Activated CD8-positive, alpha-beta memory T cell treated with anti-CD3 and anti-CD28 coated beads for 24 hours (primary cell): Measurements from ENCODE around the gene PPM1N.
A peak's percentile ranks its signal among the peaks of the same experiment; 100 is the strongest.
"Not testable (repeated sequence)": the region's sequence is repeated elsewhere in the genome, so short reads cannot be mapped to it uniquely, and the experiment has no call there.

Source experiments
- DNase-seq: peaks from one replicate; pipeline ENCODE4 v3.0.0-alpha.2; 2020

Gene PPM1N

DNA sequence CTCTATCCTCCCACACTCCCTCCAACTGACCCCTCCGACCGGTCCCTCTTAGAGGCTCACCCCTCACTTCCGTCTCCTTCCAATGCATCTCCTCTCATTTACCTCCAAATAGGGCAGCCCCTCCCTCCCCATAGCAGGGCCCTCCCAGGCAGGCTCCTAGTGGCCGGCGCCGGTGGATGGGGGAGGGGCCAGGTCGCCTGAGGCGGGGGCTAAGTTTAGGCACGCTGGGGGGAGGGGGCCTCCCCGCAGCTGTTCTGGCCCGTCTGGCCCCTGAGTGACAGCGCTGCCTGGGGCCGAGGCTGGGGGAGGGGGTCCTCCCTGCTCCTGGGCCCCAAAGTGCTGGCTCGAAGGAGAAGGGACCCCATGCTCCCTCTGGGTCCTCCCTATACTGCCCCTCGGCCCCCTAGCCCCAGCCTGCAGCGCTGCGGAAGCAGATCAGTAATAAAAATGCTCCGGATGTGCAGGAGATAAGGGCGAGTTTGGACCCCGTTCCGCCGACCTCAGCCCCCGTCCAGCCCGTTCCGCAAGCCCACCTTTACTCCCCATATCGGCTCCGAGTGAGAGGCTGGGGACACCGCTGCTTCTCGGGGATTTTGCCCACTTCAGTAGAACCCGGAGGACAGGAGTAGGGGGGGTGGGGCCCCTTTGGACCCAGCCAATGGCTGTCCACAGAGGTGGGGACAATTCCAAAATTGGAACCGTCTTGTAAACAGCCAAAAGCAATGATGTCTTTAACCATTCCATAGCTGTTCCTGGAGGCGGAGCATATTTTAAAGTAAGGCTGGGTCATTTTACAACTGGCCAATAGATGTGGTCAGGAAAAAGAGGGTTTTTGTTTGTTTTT lies 5.4 kb upstream of the PPM1N start:
- no peak for DNase-seq

DNA sequence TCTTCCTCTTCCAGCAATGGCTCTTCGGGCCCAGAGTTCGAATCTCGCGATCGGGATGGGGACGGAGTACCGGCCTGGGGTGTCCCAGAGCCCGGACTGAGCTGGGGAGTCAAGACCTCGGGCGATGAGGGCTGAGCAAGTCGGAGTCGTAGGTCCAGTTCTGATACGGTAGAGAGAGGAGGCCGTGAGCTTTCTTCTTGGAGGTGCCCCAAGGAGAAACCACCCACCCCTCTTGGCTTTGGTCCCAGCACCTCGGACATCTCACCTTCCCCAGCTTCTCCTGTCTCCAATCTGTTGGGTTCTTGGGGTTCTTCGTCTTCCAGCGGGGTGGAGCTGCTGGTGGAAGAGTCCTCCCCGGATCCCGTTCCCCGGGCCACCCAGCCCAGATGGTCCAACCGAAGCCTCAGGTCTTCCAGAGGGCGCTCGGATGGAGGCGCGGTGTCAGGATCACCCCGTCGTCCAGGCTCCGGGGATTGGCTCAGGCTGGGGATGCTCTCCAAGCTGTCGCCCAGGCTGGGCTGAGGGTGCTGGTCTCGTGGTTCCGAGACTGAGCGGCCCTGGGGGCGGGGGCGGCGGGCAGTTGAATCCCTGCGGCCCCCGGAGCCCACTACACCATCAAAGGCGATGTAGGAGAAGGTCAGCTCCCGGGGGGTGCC lies 3.9 kb upstream of the PPM1N start:
- DNase-seq, result no peak

DNA sequence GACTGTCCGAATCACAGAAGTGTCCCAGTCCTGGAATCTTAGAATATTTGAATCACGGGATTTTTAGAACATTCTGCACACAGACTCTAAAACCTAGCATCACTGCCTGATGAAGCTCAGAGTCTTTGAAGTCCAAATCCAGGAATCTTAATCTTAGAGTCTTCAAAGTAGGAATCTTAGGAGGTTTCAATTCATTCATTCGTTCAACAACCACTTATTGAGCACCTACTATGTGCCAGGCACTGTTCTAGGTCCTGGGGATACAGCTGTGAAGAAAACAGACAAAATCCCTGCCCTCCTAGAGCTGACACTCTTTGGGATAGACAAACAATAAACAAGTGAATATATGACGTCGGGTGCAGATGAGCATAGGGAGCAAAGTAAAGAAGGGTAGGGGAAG lies 3.1 kb upstream of the PPM1N start:
- no peak for DNase-seq

DNA sequence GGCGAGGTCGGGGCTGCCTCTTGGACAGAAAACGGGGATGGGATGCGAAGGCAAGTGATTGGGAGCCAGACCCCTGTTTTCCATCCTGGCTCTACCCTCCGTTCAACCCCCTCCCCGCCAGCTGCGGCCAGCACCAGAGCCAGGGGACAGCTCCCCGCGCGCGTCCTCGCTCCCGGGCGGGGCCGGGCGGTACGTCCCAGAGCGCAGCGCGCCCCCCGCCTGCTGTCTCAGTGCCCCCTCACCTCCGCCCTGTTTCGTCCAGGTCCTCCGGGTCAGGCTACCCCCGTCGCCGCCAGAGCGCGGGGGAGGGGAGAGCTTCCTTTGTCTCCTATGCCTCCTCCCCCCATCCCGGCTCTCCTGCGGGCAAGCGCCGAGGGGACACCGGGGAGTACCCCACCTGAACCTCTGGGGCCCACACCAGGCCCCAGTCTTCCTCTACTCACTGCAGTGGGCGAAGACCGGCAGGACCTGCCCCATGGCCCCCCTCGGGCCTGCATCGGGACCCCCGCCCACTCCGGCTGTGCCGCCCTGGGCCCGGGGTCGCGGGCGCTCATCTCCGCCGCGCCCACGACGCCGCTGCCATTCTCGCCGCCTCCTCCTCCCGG lies 1.8 kb upstream of the PPM1N start:
- peak; percentile 76 for DNase-seq

DNA sequence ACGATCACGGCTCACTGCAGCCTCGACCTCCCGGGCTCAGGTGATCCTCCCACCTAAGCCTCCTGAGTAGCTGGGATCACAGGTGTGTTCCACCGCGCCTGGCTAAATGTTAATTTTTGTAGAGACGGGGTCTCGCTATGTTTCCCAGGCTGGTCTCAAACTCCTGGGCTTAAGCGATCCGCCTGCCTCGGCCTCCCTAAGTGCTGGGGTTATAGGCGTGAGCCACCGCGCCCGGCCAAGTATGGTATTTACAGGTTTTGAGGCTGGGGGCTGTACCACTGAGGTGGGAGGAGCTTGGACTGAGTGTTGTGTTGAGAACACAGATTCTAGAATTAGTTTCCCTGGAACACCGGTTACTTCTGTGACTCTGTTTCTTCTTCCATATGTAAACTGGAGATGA lies 452 bp upstream of the PPM1N start:
- no peak for DNase-seq

DNA sequence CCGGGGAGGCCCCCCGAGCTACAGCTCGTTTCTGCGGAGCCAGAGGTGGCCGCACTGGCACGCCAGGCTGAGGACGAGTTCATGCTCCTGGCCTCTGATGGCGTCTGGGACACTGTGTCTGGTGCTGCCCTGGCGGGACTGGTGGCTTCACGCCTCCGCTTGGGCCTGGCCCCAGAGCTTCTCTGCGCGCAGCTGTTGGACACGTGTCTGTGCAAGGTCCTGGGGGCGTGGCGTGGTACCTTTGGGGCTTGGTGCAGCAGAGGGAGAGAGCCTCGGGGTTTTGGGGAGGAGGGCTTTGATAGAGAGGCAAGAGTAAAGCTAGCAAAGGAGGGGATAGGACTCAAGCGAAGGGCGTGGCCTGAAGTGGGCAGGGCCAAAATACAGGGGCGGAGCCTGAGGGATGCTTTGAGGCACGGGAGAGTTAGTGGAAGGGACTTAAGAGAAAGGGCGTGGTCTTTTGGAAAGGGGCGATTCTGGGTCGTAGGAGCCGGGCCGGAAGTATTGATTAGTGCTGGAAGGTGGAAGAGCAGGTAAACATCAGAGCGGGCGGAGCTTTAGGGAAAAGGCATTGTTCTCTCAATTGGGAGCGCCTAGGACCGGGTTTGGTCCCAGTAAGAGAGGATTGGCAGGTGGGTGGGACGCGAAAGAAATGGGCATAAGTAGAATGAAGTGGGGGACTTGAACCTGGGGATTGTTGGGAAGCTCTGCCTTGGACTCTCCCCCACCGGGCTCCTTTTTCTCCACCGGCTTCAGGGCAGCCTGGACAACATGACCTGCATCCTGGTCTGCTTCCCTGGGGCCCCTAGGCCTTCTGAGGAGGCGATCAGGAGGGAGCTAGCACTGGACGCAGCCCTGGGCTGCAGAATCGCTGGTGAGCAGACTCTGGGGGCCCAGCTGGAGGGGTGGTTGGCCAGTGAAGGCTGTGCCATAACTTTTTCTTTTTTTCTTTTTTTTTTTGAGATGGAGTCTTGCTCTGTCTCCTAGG lies 1.2 kb downstream of the PPM1N start:
- peak; percentile 86 for DNase-seq

DNA sequence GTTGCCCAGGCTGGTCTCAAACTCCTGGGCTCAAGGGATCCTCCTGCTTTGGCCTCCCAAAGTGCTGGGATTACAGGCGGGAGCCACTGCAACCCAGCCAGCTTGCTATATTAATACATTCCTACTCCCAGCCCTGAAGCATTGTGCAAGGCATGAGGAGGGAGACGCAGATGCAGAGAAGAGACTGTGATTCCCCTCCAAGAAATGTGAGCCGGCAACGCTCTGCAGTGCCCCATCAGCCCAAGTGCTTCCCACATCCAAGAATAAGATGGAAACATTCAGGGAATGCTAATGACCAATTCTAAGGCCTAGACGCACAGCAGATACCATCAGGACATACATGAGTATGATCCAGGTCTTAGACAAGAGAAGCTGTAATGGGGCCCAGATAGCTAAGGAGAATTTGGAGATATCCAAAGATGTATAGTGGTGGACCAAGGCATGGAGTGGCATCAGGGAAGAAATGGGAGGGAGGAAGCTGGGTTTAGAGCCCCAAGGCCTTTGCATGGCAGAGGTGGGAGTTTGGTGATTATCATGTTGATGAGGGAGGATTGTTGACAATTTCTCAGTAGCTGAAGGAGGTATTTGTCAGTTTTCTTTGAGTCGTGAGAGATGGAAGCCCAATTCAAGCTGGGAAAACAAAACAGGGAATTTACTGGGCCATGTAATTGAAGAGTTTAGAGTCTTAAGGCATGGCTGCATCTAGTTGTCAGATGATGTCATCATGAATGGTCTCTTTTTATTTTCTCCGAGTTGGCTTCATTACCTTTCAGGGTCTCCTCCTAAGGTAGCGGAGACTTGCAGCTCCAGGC lies 2.9 kb downstream of the PPM1N start:
- DNase-seq, result no peak

DNA sequence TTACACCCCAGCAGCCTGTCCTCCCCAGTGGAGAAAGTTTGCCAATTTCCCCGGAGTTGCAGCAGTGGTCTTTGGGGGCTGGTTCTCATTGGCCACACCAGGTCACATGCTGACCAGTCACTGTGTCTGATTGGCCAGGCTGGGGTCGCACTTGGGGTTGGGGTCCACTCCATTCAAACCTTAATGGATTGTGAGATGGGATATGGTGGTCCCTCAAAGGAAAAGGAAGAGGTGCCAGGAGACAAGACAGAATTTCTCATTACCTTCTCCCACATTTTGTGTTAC lies 3.4 kb downstream of the PPM1N start:
- no peak for DNase-seq

DNA sequence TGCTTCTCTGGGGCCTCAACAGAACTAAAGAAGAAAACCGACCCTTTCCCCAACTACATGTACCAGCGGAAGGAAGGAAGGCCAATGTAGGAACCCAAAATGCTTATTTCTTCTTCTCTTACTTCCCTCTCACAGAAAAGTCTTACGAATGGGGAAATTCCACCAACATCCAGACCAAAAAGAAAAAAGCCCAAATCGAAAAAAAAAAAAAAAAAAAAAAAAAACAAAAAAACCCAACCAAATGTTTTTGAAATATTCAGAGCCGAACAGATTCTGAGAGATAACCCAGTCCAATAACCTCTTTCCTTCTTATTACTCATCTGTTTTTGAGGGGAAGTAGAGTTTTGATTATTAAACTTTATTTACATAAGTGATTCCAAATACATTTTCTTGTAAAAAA lies 3.9 kb downstream of the PPM1N start:
- DNase-seq, result no peak

DNA sequence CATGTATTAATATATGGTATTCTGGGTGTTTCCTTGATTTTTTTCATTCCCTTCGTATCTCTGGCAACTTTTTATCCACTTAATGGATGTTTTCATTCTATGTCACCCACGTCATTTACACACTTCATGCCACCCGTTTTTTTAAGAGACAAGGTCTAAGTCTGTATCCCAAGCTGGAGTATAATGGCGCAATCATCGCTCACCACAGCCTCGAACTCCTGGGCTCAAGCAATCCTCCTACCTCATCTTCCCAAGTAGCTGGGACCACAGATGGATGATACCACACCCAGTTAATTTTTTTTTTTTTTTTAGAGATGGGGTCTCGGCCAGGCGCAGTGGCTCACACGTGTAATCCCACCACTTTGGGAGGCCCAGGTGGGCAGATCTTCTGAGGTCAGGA lies 5.7 kb downstream of the PPM1N start:
- no peak for DNase-seq

DNA sequence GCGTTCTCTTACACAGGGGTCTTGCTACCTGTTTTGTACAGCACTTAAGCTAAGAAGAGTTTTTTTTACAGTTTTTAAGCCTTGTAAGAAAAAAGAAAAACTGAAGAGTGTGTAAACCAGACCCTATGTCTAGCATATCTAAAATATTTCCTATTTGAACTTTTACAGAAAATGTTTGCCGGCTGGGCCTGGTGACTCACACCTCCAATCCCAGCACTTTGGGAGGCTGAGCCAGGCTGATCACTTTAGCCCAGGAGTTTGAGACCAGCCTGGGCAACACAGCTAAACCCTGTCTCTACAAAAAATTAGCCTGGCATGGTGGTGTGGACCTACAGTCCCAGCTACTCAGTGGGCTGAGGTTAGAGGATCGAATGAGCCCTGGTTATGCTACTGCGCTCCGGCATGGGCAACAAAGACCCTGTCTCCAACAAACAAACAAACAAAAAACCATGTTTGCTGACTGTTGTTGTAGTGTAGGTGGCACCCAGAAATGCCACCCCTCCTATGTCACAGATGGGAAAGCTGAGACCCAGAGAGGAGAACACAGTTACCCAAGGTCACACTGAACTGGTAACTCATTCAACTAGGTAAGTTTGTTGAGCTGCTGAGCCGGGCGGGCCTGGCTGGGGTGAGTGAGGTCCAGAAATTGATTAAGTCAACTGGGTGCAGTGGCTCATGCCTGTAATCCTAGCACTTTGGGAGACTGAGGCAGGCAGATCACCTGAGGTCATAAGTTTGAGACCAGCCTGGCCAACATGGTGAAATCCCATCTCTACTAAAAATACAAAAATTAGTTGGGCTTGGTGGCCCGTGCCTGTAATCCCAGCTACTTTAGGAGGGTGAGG lies 7.1 kb downstream of the PPM1N start:
- no peak for DNase-seq

DNA sequence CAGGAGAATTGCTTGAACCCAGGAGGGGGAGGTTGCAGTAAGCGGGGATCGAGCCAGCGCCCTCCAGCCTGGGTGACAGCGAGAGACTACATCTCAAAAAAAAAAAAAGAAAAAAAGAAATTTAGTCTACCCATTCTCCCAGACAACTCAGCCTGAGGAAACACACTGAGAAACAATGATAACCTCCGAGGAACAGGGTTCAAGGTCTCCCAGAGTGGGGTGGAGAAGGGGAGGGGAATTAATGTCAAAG lies 7.7 kb downstream of the PPM1N start:
- DNase-seq, result no peak

DNA sequence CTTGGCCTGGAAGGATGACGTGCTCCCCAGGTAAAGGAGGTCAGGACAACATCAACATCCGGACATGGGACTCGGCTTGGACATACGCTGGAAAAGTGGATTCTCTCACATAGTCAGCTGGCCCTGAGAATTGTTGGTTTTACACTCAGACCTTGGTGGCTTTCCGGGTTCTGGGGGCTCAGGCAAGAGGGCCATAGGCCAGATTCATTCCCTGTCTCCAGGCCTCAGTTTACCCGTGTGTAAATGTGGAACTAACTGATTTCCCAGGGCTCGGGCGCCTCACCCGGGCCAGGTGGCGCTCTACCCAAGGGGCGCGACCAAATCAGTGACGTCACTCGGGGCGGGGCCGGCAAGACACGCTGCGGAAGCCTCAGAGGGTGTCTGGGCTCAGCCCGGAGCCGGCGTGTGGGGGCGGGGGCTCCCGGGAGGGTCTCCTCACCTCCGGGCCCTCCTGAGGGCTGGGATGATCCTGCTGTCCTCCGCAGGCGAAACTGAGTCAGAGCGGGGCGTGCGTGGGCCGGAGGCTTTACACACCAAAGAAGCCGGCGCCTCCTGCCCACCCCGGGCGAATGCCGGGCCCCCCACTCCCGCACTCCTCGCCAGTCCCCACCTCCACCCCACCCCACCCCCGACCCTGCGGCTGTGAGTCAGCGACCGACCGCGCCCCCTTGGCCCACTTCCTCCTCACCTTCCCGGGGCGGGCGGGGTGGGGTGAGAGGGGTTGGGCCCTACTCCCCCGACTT lies 8.2 kb downstream of the PPM1N start:
- DNase-seq, result peak; percentile 99

DNA sequence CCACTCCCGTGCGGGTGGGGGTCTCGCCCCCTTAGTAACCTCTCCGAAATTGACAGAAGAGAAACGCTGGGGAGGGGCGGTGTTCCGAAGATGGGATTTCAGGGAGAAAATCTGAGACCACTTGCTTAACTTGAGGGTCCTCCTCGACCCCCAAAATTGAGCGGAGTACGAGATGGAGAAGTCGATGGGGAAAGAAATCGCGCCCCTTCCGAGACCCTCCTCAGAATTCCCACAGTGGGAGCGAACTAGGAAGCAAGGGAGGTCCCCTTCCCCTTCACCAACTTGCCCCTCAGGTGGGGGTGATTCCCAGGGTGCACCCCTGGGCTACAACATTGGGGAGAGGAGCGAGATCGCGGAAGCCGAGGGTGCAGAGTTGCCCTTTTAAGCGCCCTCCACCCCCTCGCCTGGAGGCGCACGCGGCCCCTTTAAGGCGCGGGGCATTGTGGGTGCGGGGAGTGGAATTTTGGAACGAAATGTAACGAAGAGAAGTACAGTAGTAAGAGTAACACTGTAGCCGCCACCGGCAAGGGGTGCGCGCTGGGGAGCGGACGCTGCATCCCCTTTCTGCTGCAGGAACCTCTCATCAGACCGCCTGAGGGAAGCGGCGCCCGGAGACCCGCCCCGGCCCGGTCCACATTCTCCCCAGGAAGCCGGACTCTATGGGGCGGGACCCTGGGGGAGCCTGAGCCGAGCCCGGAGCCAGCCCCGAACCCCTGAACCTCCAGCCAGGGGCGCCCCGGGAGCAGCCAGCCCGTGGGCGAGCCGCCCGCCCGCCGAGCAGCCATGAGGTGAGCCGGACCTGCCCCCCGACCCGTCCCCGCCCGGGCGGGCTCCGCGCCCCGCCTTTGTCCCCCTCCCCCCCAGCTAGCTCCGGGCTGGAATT lies 9.0 kb downstream of the PPM1N start, which contains the start of gene VASP:
TSS of gene VASP (plus strand) at position 491 of the 883 bp plus-strand sequence. CDS start at position 784, 293 bp downstream.
- DNase-seq, result peak; percentile 94

DNA sequence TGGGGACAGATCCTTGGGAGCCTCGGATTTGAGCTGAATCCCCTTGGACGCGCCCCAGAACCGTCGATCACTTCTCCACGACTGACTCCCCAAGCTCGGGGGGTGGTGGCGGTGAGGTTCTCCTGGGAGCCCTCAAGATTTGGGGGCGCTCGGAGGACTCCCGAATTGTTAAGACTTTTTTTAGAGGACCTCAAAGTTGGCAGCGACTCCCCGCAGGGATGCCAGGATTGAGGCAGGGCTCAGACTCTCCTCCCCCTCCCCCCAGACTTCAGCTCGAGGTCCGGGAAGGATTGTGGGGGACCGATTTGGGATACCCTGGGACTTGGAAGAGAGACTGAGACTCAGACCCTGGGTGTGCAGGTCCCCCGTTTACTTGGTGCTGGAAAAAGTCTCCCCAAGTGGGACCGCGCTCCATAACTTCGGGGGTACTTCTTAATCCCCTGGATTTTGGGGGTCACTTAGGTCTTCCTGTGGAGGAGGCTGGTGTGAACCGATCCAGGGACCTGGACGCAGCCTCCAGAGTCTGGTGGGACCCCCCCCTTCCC lies 9.7 kb downstream of the PPM1N start:
- no peak for DNase-seq

DNA sequence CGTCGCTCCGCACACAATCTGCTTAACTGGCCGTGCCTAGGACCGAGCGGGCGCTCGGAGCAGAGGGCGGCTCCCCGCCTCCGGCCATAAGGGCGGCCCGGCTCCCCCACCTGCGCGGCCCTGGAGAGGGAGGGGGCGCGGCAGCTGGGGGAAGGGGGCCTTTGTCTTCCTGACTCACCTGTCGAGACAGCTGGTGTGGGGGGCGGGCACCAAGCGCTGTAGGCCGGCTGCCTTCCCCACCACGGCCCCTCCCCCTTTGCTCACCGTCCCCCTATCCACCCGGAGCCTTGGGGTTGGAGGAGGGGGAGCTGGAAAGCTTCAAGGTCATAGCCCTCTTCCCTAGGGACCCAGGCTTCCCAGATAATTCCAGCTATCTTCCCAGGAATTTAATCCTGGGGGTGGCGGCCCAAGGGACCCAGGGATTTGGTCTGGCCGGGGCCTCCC lies 10.2 kb downstream of the PPM1N start:
- DNase-seq, result no peak

DNA sequence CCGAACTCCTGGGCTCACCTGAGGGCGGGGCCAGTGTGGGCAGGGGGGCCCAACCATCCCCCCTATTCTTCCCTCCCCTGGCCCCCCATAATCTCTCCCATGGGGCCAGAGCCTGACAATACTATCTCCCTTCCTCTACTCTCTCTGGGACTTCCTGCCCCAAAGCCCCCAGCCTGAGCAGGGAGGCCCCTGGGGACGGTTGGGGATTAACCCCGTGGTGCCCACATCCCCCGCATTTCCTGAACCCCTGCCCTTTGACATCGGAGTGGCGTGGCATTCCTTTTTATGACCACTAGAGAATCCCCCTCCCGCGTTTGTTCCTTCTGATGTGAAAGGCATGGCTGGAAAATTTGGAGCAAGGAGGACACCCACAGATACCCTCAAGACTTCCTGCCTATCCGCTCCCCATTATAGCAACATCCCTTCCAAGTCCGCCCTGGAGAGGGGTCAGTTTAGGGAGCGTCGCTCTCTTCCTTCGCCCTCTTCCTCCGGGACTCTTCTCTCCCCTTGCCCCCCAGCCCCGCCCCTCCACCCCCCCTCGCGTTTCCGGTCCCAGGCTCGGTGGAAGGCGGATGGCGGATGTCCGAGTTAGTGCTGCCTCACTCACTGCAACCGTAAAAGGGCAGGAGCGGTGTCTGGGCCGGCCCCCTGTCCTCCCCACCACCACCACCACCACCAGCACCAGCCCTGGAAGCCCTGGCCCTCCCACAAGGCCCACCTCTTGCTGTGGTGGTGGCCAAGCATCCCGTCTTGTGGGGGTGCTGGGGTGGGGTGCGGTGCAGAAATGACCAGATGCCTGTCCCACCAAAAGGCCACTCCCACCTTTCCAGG lies 10.8 kb downstream of the PPM1N start:
- no peak for DNase-seq

DNA sequence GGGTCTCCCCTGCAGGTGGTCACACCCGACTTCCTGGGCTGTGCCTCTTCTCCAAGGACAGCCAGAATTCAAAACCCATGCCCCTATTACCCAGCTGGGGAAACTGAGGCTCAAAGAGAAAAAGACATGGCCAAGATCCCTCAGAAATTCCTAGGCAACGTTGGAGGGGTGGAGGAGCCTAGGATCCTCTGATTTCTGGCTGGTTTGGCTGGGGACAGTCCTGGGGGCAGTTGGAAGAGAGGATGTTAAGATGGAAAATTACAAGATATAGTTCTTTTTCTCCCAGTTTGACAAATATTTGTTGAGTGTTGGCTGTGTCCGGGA lies 11.4 kb downstream of the PPM1N start:
- DNase-seq, result no peak

DNA sequence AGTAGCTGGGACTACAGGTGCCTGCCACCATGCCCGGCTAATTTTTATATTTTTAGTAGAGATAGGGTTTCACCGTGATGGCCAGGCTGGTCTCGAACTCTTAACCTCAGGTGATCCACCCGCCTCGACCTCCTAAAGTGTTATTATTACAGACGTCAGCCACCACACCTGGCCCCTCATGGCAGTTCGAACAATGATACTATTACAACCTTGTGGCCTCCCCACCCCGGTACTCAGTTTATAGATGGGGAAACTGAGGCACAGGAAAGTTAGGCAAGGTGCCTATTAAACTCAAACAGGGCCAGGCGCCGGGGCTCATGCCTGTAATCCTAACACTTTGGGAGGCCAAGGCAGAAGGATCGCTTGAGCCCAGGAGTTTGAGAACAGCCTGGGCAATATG lies 12.1 kb downstream of the PPM1N start:
- not testable (repeated sequence) for DNase-seq
